ENCODE measurements around the gene SCN11A.

The SCN11A gene

DNA sequence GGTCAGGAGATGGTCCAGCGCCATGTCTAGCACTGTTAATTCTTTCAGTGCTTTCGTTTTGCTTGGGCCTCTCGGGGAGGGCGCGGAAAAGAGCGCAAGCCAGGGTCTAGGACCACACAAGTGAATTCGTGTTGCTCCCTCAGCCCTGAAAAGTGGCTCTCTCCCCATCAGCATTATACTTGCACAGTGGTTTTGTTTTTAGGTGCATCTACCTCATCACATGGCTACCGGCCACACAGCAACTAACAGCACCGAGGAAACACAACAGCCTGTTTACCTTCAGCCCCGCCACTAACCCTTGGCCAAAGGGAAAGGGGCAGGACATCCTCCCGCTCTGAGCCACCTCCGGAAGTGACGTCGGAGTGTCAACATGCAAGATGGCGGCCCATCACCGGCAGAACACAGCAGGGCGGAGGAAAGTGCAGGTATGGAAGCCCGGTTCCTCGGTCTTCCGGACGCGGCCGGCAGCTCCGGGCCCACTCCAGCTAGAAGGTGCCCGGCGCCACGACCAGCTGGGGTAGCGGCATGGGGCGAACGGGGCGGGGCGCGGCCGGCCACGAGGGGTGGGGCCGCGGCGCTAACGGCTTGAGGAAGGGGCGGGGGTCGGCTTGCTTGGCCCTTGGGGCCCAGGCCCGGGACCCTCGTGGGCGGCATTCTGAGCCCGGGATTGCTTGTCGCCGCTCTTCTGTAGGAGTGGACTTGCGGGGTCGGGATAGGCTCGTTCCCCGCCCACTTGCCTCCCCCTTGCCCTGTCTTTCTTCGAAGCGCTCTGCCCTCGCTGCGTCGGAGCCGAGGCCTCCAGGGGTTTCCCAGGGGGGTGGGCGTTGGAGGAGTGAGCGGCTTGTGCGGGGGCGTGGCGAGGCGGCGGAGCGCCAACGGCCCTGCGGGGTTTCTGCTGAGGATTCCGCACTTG lies at the start of gene SCN11A, which contains the start of gene WDR48:
TSS of gene SCN11A (minus strand) at position 296 of the 913 bp plus-strand sequence. CDS start 101,582 bp downstream, outside the sequence.
TSS of gene WDR48 (plus strand) at position 368 of the 913 bp plus-strand sequence. CDS start at position 378, 10 bp downstream.
- TF ChIP-seq, protein P1, sequence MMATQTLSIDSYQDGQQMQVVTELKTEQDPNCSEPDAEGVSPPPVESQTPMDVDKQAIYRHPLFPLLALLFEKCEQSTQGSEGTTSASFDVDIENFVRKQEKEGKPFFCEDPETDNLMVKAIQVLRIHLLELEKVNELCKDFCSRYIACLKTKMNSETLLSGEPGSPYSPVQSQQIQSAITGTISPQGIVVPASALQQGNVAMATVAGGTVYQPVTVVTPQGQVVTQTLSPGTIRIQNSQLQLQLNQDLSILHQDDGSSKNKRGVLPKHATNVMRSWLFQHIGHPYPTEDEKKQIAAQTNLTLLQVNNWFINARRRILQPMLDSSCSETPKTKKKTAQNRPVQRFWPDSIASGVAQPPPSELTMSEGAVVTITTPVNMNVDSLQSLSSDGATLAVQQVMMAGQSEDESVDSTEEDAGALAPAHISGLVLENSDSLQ (IDR thresholded peaks at IDR 0.05): peak; percentile 73
- TF ChIP-seq ELF4 (IDR thresholded peaks at IDR 0.05): peak; percentile 72; the same call in 1 of the 2 replicates
- peak; percentile 56; the same call in 1 of the 2 replicates for TF ChIP-seq L3MBTL2 (conservative IDR thresholded peaks at IDR 0.05)
- TF ChIP-seq NFRKB (IDR thresholded peaks at IDR 0.05): peak; percentile 74
- peak; percentile 49; the same call in 1 of the 2 replicates for TF ChIP-seq FOXA1 (IDR thresholded peaks at IDR 0.05)
- peak; percentile 99 for TF ChIP-seq FOXK2 (IDR thresholded peaks at IDR 0.05)
- no peak for TF ChIP-seq CTBP1 (IDR thresholded peaks at IDR 0.05; ENCODE audit: borderline replicate concordance)
- TF ChIP-seq HDGF (IDR thresholded peaks at IDR 0.05; ENCODE audit: borderline replicate concordance): no peak
- DNase-seq (ENCODE audit: extremely low spot score): peak; percentile 90
- POLR2A ChIA-PET: no interaction called here
- CTCF ChIA-PET: no interaction called here

DNA sequence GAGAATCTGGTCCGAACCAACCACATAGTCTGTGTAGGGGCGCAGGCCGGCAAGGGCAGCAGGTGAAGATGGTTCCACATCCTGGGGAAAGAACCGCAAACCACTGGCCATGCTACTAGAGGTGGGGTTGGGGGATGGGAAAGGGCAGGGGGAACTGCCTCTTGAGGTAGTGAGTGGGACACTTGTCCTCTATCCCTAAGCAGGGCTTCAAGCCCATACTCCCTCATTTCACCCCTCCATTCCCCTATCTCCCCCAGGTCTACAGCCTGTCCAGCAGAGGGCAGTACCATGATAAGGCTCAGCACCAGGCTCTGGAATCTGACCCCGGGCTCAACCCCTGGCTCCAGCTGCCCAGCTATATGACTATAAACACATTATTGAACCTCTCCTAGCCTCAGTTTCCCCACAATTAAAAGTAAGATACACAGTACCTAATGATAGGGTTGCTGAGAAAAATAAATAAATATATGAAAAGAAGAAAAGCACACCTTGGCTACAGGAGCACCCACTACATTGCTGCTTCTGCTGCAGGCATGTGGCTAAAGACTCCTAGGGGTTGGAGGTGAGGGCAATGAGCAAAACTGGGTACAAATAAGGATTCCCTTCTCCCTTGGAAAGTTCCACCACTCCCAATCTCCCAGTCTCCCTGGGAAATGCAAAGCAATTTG lies 49.4 kb upstream of the SCN11A start:
- ChIA-PET POLR2A (no interaction called here), CTCF (no interaction called here)
- peak; percentile 67 for DNase-seq (ENCODE audit: extremely low spot score)
- TF ChIP-seq SUZ12 (IDR thresholded peaks at IDR 0.05): no peak
- TF ChIP-seq NFRKB (IDR thresholded peaks at IDR 0.05): no peak
- no peak for TF ChIP-seq BHLHE40 (IDR thresholded peaks at IDR 0.05; ENCODE audit: borderline replicate concordance)
- no peak for TF ChIP-seq LEF1 (IDR thresholded peaks at IDR 0.05; ENCODE audit: borderline replicate concordance)
- no peak for TF ChIP-seq ARNT (IDR thresholded peaks at IDR 0.05)
- no peak for TF ChIP-seq TARDBP (IDR thresholded peaks at IDR 0.05)
- TF ChIP-seq SP1 (IDR thresholded peaks at IDR 0.05): no peak
- no peak for TF ChIP-seq L3MBTL2 (conservative IDR thresholded peaks at IDR 0.05)
- no peak for TF ChIP-seq FOXA1 (IDR thresholded peaks at IDR 0.05)
- TF ChIP-seq ELF4 (IDR thresholded peaks at IDR 0.05): no peak
- TF ChIP-seq FOXM1 (IDR thresholded peaks at IDR 0.05; ENCODE audit: borderline replicate concordance): no peak; the same call in 1 of the 2 replicates
- TF ChIP-seq CTBP1 (IDR thresholded peaks at IDR 0.05; ENCODE audit: borderline replicate concordance): no peak

DNA sequence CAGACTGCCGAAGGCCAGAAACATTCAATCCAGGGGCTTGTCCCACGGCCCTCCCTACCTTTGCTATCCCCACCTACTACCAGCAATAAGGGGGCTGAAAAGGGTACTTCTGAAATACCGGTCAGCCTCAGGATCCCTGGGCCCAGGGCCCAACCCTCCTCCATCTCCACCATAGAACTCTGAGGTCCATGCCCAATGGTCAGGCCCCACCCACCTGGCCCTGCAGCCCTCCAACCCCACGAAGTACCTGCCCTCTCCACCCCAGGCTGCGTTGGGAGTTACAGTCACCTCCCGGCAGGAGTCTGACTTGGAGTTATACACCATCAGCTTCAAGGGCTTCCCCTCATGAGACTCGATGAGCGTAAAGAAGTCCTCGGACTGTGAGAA lies 48.7 kb upstream of the SCN11A start:
- POLR2A ChIA-PET: no interaction called here
- CTCF ChIA-PET: no interaction called here
- DNase-seq (ENCODE audit: extremely low spot score): no peak
- TF ChIP-seq ELF4 (IDR thresholded peaks at IDR 0.05) (no peak), ARNT (IDR thresholded peaks at IDR 0.05) (no peak), BHLHE40 (IDR thresholded peaks at IDR 0.05; ENCODE audit: borderline replicate concordance) (no peak), FOXA1 (IDR thresholded peaks at IDR 0.05) (no peak), NFRKB (IDR thresholded peaks at IDR 0.05) (no peak), SUZ12 (IDR thresholded peaks at IDR 0.05) (no peak), L3MBTL2 (conservative IDR thresholded peaks at IDR 0.05) (no peak), ZNF384 (IDR thresholded peaks at IDR 0.05) (no peak), TARDBP (IDR thresholded peaks at IDR 0.05) (no peak), FOXM1 (IDR thresholded peaks at IDR 0.05; ENCODE audit: borderline replicate concordance) (no peak), FOXK2 (IDR thresholded peaks at IDR 0.05) (no peak), HDGF (IDR thresholded peaks at IDR 0.05; ENCODE audit: borderline replicate concordance) (no peak), LEF1 (IDR thresholded peaks at IDR 0.05; ENCODE audit: borderline replicate concordance) (no peak), SP1 (IDR thresholded peaks at IDR 0.05) (no peak), CTBP1 (IDR thresholded peaks at IDR 0.05; ENCODE audit: borderline replicate concordance) (no peak)
- TF ChIP-seq, protein P1 (IDR thresholded peaks at IDR 0.05): no peak

DNA sequence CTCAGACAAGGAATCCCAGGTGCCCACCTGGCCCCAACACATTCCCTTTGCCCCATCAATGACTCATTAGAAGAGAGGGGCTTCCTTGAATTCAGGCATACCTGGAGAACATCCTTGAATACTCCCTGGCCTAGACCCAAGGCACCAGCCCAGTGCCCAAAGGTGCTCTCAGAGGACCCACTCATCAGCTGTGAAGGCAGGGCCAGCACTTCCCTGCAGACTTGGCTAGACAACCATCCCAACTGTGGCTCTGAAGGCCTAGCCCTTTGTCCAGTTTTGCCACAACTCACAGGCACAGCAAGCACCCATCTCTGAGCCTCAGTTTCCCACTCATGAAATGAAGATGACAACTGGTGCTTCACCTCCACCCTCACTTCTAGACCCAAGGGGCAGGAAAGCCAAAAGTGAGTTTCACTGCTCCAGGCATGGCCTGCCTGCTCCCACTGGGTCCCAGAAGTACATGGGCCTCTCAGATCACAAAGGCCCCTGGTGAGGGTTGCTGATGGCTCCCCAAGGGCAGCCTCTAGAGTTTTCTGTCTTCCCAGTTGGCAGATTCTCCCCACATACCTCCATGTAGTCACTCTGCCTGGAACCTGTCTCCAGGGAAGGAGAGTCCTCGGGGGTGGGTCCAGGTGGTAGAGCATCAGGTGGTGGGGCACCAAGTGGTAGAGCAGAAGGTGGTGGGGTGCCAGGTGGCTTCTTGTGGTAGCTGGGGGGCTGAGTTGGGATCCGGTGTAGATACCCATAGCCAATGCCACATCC lies 48.2 kb upstream of the SCN11A start:
- DNase-seq (ENCODE audit: extremely low spot score): no peak
- ChIA-PET CTCF (no interaction called here), POLR2A (no interaction called here)
- TF ChIP-seq BHLHE40 (IDR thresholded peaks at IDR 0.05; ENCODE audit: borderline replicate concordance) (no peak), L3MBTL2 (conservative IDR thresholded peaks at IDR 0.05) (no peak), FOXK2 (IDR thresholded peaks at IDR 0.05) (no peak), CTBP1 (IDR thresholded peaks at IDR 0.05; ENCODE audit: borderline replicate concordance) (no peak), NFRKB (IDR thresholded peaks at IDR 0.05) (no peak), TARDBP (IDR thresholded peaks at IDR 0.05) (no peak), HDGF (IDR thresholded peaks at IDR 0.05; ENCODE audit: borderline replicate concordance) (no peak), ARNT (IDR thresholded peaks at IDR 0.05) (no peak), FOXM1 (IDR thresholded peaks at IDR 0.05; ENCODE audit: borderline replicate concordance) (no peak), SUZ12 (IDR thresholded peaks at IDR 0.05) (no peak), ELF4 (IDR thresholded peaks at IDR 0.05) (no peak), SP1 (IDR thresholded peaks at IDR 0.05) (no peak), LEF1 (IDR thresholded peaks at IDR 0.05; ENCODE audit: borderline replicate concordance) (no peak), FOXA1 (IDR thresholded peaks at IDR 0.05) (no peak), ZNF384 (IDR thresholded peaks at IDR 0.05) (no peak)
- TF ChIP-seq, protein P1 (IDR thresholded peaks at IDR 0.05): no peak

DNA sequence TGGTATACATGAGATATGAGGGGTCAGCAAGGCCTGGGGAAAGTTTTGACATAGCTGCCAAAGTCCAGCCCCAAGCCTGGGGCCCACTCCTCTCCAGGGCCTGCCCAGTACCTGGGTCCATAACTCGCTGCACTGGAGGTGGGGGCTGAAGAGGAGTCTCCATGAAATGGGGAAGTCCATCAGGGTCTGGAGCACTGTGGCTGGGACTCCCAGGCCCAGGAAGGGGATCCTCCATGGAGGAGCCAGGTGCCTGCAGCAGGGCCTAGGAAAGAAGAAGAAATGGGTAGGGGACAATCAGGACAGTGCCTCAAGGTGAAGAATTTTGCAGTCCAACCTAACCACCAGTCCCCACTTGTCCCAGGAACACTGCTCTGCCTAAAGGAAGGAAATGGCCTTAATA lies 47.5 kb upstream of the SCN11A start:
- TF ChIP-seq BHLHE40 (IDR thresholded peaks at IDR 0.05; ENCODE audit: borderline replicate concordance): no peak
- TF ChIP-seq L3MBTL2 (conservative IDR thresholded peaks at IDR 0.05): no peak
- TF ChIP-seq FOXK2 (IDR thresholded peaks at IDR 0.05): no peak
- no peak for TF ChIP-seq FOXA1 (IDR thresholded peaks at IDR 0.05)
- TF ChIP-seq, protein P1 (IDR thresholded peaks at IDR 0.05): no peak
- no peak for TF ChIP-seq TARDBP (IDR thresholded peaks at IDR 0.05)
- no peak for TF ChIP-seq HDGF (IDR thresholded peaks at IDR 0.05; ENCODE audit: borderline replicate concordance)
- no peak for TF ChIP-seq LEF1 (IDR thresholded peaks at IDR 0.05; ENCODE audit: borderline replicate concordance)
- TF ChIP-seq CTBP1 (IDR thresholded peaks at IDR 0.05; ENCODE audit: borderline replicate concordance): no peak
- no peak for TF ChIP-seq ARNT (IDR thresholded peaks at IDR 0.05)
- no peak for TF ChIP-seq NFRKB (IDR thresholded peaks at IDR 0.05)
- TF ChIP-seq ZNF384 (IDR thresholded peaks at IDR 0.05): no peak
- no peak for TF ChIP-seq ELF4 (IDR thresholded peaks at IDR 0.05)
- no peak for TF ChIP-seq SP1 (IDR thresholded peaks at IDR 0.05)
- no peak for TF ChIP-seq FOXM1 (IDR thresholded peaks at IDR 0.05; ENCODE audit: borderline replicate concordance)
- CTCF ChIA-PET: no interaction called here
- POLR2A ChIA-PET: no interaction called here
- DNase-seq (ENCODE audit: extremely low spot score): no peak

Data from HEK293T (cell line).